CD14-positive monocyte (primary cell): ENCODE results near the gene SIAH1. TPM values are rescaled to one million over a fixed set of nuclear protein-coding genes. Genes with fewer than 3 reads are reported as not detected.

ENCODE experiments used
- DNase-seq, 3 donors: peaks; one replicate each; pipeline ENCODE4 v3.0.0-alpha.2; 2011 to 2022
- H2AFZ ChIP-seq: 2 replicates; pipeline ENCODE4 v1.6.0; 2012; ENCODE audit warnings: mild to moderate bottlenecking, low read depth, low read length, inconsistent platforms; ENCODE audit not compliant: insufficient read depth, poor library complexity, severe bottlenecking
- H3K27ac ChIP-seq, 2 donors: 1 replicate in 1 of 2; 2 replicates in 1 of 2; pipeline ENCODE4 v1.5.1; 2012 to 2013; ENCODE audit warnings: low read length in 2 of 2, control low read depth in 1 of 2, inconsistent platforms in 1 of 2, low read depth in 1 of 2, mild to moderate bottlenecking in 1 of 2
- H3K27me3 ChIP-seq, 2 donors: one replicate each; pipeline versions ENCODE4 v1.6.0 to v1.6.1; 2011 to 2013; ENCODE audit warnings: low read length in 2 of 2; ENCODE audit not compliant: control insufficient read depth in 2 of 2, insufficient read depth in 2 of 2
- H3K36me3 ChIP-seq, 2 donors: replicated peaks in 1 of 2; 1 replicate in 1 of 2; 2 replicates in 1 of 2; pipeline versions ENCODE4 v1.5.1 to v1.6.1; 2012 to 2013; ENCODE audit warnings: low read length in 2 of 2, control low read depth in 1 of 2, inconsistent platforms in 1 of 2, mild to moderate bottlenecking in 1 of 2; ENCODE audit not compliant: insufficient read depth in 2 of 2, control insufficient read depth in 1 of 2
- H3K4me1 ChIP-seq, 2 donors: 1 replicate in 1 of 2; 2 replicates in 1 of 2; pipeline versions ENCODE4 v1.5.1 to v1.6.1; 2012 to 2013; ENCODE audit warnings: low read length in 2 of 2, control low read depth in 1 of 2, inconsistent platforms in 1 of 2, mild to moderate bottlenecking in 1 of 2, moderate library complexity in 1 of 2; ENCODE audit not compliant: insufficient read depth in 2 of 2, control insufficient read depth in 1 of 2
- H3K4me2 ChIP-seq: replicated peaks from 2 replicates; pipeline ENCODE3; 2012; ENCODE audit warnings: low read length, moderate library complexity, mild to moderate bottlenecking; ENCODE audit not compliant: poor library complexity, severe bottlenecking; ENCODE audit errors: extremely low read depth
- H3K4me3 ChIP-seq, 3 experiments: fragments of 200-600 bp in 1 of 3; sonication (generic) in 1 of 3; replicated peaks in 1 of 3; 1 replicate in 2 of 3; 2 replicates in 1 of 3; pipeline ENCODE4 v1.5.1; 2011 to 2013; ENCODE audit warnings: low read length in 3 of 3, mild to moderate bottlenecking in 3 of 3, control low read depth in 2 of 3, low read depth in 2 of 3, inconsistent platforms in 1 of 3, moderate library complexity in 1 of 3
- H3K79me2 ChIP-seq: 2 replicates; pipeline ENCODE4 v1.6.0; 2012; ENCODE audit warnings: mild to moderate bottlenecking, control low read depth, inconsistent platforms, low read length, moderate library complexity; ENCODE audit not compliant: insufficient read depth
- H3K9ac ChIP-seq: 2 replicates; pipeline ENCODE4 v1.6.0; 2017; ENCODE audit warnings: low read length, mild to moderate bottlenecking; ENCODE audit not compliant: insufficient read depth, poor library complexity, severe bottlenecking
- H3K9me3 ChIP-seq, 2 donors: replicated peaks in 1 of 2; 1 replicate in 1 of 2; 2 replicates in 1 of 2; pipeline versions ENCODE4 v1.5.1 to v1.6.1; 2012 to 2013; ENCODE audit warnings: low read length in 2 of 2, control low read depth in 1 of 2; ENCODE audit not compliant: control insufficient read depth in 1 of 2, insufficient read depth in 1 of 2
- H4K20me1 ChIP-seq: 2 replicates; pipeline ENCODE4 v1.6.0; 2012; ENCODE audit warnings: mild to moderate bottlenecking, low read length, control low read depth, moderate library complexity; ENCODE audit not compliant: insufficient read depth
- H3K27ac Mint-ChIP-seq, 7 donors: one replicate each; pipeline ENCODE4 v1.8.0; 2020; ENCODE audit warnings: mild to moderate bottlenecking in 7 of 7, mixed read lengths in 7 of 7, moderate library complexity in 6 of 7, inconsistent platforms in 2 of 7
- H3K27me3 Mint-ChIP-seq, 3 donors: one replicate each; pipeline ENCODE4 v1.8.0; 2021 to 2022; ENCODE audit warnings: low read depth in 3 of 3, mild to moderate bottlenecking in 3 of 3, mixed read lengths in 3 of 3, moderate library complexity in 3 of 3, inconsistent platforms in 1 of 3
- H3K36me3 Mint-ChIP-seq, 2 donors: one replicate each; pipeline ENCODE4 v1.8.0; 2020; ENCODE audit warnings: mixed read lengths in 2 of 2, inconsistent platforms in 1 of 2, mild to moderate bottlenecking in 1 of 2
- H3K4me1 Mint-ChIP-seq: one replicate; pipeline ENCODE4 v1.8.0; 2020; ENCODE audit warnings: mild to moderate bottlenecking, mixed read lengths
- H3K4me3 Mint-ChIP-seq, 2 donors: one replicate each; pipeline ENCODE4 v1.8.0; 2020; ENCODE audit warnings: mild to moderate bottlenecking in 2 of 2, mixed read lengths in 2 of 2, moderate library complexity in 1 of 2
- H3K9me3 Mint-ChIP-seq, 7 donors: one replicate each; pipeline ENCODE4 v1.8.0; 2020 to 2022; ENCODE audit warnings: mixed read lengths in 7 of 7, mild to moderate bottlenecking in 6 of 7, moderate library complexity in 6 of 7, inconsistent platforms in 2 of 7
- CTCF ChIP-seq: fragments of 200-600 bp; IDR thresholded peaks from one replicate; pipeline ENCODE4 v1.8.0; 2022; ENCODE audit warnings: antibody characterized with exemption, mild to moderate bottlenecking
- WGBS: methylation state at CpG from one replicate; pipeline ENCODE4 v1.1.5; 2013; ENCODE audit warnings: missing lambda C conversion rate; ENCODE audit not compliant: insufficient coverage; 5-methylcytosine and 5-hydroxymethylcytosine counted together
- intact Hi-C, 2 donors: fragments of 100-400 bp; cut with micrococcal nuclease; formaldehyde crosslinking; loops; one replicate each; pipeline versions ENCODE4 v1.15.0 to v1.15.1; 2023
- polyA plus RNA-seq, 3 donors: library from polyadenylated mRNA; depleted of rRNA in 1 of 3; unstranded in 2 of 3; stranded (reverse) in 1 of 3; fragments of 300-500 nt in 2 of 3; fragments of >200 nt in 1 of 3; fragmentation: Illumina TruSeq in 2 of 3; gene quantifications; 1 replicate in 2 of 3; 2 replicates in 1 of 3; pipeline ENCODE4 v1.2.3, GENCODE V29; 2012 to 2021

The SIAH1 gene
- polyA plus RNA-seq, 3 donors: 4.9 to 11.8 (median 5.6) TPM

- no peaks in the 10 kb centered on the region for H3K36me3 Mint-ChIP-seq
- no peak overlapping the region for H3K4me2 ChIP-seq
- H3K4me1 Mint-ChIP-seq: peaks cover 38% of the 10 kb centered on the region
- H3K9me3 Mint-ChIP-seq: peaks cover 0 to 2% (median 0%) of the 10 kb centered on the region in 7 donors
- H4K20me1 ChIP-seq: peaks cover 82% of the 10 kb centered on the region
- H3K36me3 ChIP-seq: no peaks in the 10 kb centered on the region
- H3K4me3 ChIP-seq: no peak overlapping the region
- no CpG with 5 or more reads among the region's 2 CpGs for WGBS
- H3K9ac ChIP-seq: no peak overlapping the region
- H3K27ac ChIP-seq: peak overlapping the region in 1 of 2 donors; percentile 96
- intact Hi-C loops: loop anchor here in 1 of 2 donors (2.0 kb wide), 1 partner anchor 15 kb away; no protein-coding TSS in a partner anchor
- H3K27me3 ChIP-seq: no peaks in the 10 kb centered on the region
- no peak for DNase-seq
- H3K27ac Mint-ChIP-seq: peak overlapping the region in 2 of 7 donors; percentile 78 to 90
- TF ChIP-seq CTCF: no peak
- H3K79me2 ChIP-seq: peaks cover 96% of the 10 kb centered on the region
- H3K4me3 Mint-ChIP-seq: no peak overlapping the region
- H2AFZ ChIP-seq: no peak overlapping the region
- H3K4me1 ChIP-seq: peaks cover 26 to 38% of the 10 kb centered on the region in 2 donors
- no peaks in the 10 kb centered on the region for H3K9me3 ChIP-seq
- no peaks in the 10 kb centered on the region for H3K27me3 Mint-ChIP-seq
Measured at GRCh38 chr16:48367441-48368049, 17.7 kb downstream of the SIAH1 start.

- TF ChIP-seq CTCF: no peak
- H3K27ac Mint-ChIP-seq: peak overlapping the region; percentile 88 to 95 (median 90)
- H2AFZ ChIP-seq: peak overlapping the region; percentile 57
- H3K4me1 Mint-ChIP-seq: peaks cover 44% of the 10 kb centered on the region
- peak; percentile 85 to 88 (median 86) for DNase-seq
- peaks cover 0 to 2% (median 0%) of the 10 kb centered on the region in 7 donors for H3K9me3 Mint-ChIP-seq
- H3K27ac ChIP-seq: peak overlapping the region; percentile 88 to 96
- peak overlapping the region; percentile 65 to 96 (median 84) for H3K4me3 ChIP-seq
- H3K36me3 ChIP-seq: peaks cover 8 to 9% of the 10 kb centered on the region in 2 donors
- H3K4me2 ChIP-seq: peak overlapping the region; percentile 84
- intact Hi-C loops: loop anchor here in 1 of 2 donors (2.0 kb wide), 1 partner anchor 16 kb away; no protein-coding TSS in a partner anchor
- peak overlapping the region; percentile 73 to 93 for H3K4me3 Mint-ChIP-seq
- H3K36me3 Mint-ChIP-seq: peaks cover 6 to 8% of the 10 kb centered on the region in 2 donors
- H3K9ac ChIP-seq: peak overlapping the region; percentile 86
- no peaks in the 10 kb centered on the region for H3K27me3 ChIP-seq
- H4K20me1 ChIP-seq: peaks cover 82% of the 10 kb centered on the region
- H3K4me1 ChIP-seq: peaks cover 28 to 38% of the 10 kb centered on the region in 2 donors
- WGBS: 14% methylated on average over 19 of the region's 21 CpGs
- H3K9me3 ChIP-seq: no peaks in the 10 kb centered on the region
- no peaks in the 10 kb centered on the region for H3K27me3 Mint-ChIP-seq
- H3K79me2 ChIP-seq: peaks cover 96% of the 10 kb centered on the region
Measured at GRCh38 chr16:48366165-48367093, 18.8 kb downstream of the SIAH1 start.
